IPS-15b (cell line): ENCODE measurements around the gene GNG7.
A peak's percentile ranks its signal among the peaks of the same experiment; 100 is the strongest.
"Not testable (repeated sequence)": the region's sequence is repeated elsewhere in the genome, so short reads cannot be mapped to it uniquely, and the experiment has no call there.

ENCODE experiments used
- H3K27me3 ChIP-seq: one replicate; pipeline ENCODE4 v1.6.1; 2013; ENCODE audit warnings: low read length; ENCODE audit not compliant: control insufficient read depth, insufficient read depth
- H3K36me3 ChIP-seq: one replicate; pipeline ENCODE4 v1.6.1; 2013; ENCODE audit warnings: low read length; ENCODE audit not compliant: control insufficient read depth, insufficient read depth
- H3K4me1 ChIP-seq: one replicate; pipeline ENCODE4 v1.6.1; 2013; ENCODE audit warnings: mild to moderate bottlenecking, low read length; ENCODE audit not compliant: control insufficient read depth, insufficient read depth
- H3K4me3 ChIP-seq: one replicate; pipeline ENCODE4 v1.5.1; 2013; ENCODE audit warnings: low read depth, low read length
- H3K9ac ChIP-seq: one replicate; pipeline ENCODE4 v1.6.1; 2013; ENCODE audit warnings: low read depth, mild to moderate bottlenecking, low read length
- H3K9me3 ChIP-seq: one replicate; pipeline ENCODE4 v1.6.1; 2013; ENCODE audit warnings: mild to moderate bottlenecking, low read length; ENCODE audit not compliant: control insufficient read depth, insufficient read depth

Gene GNG7

GRCh38 chr19:2478756-2479555 is 223.5 kb downstream of the GNG7 start:
- Histone ChIP-seq H3K4me1 (peaks cover 4% of the 10 kb centered on the region), H3K4me3 (peak overlapping the region; percentile 84)

GRCh38 chr19:2478278-2478755 is 224.2 kb downstream of the GNG7 start:
- Histone ChIP-seq H3K4me1 (peaks cover 4% of the 10 kb centered on the region), H3K36me3 (no peaks in the 10 kb centered on the region), H3K27me3 (peaks cover 16% of the 10 kb centered on the region), H3K9ac (no peak overlapping the region), H3K9me3 (no peaks in the 10 kb centered on the region), H3K4me3 (peak overlapping the region; percentile 84)

More at GRCh38 chr19:2478756-2479555, 223.5 kb downstream of the GNG7 start:
- no peaks in the 10 kb centered on the region for H3K9me3 ChIP-seq
- no peaks in the 10 kb centered on the region for H3K36me3 ChIP-seq
- peaks cover 16% of the 10 kb centered on the region for H3K27me3 ChIP-seq
- H3K9ac ChIP-seq = no peak overlapping the region

GRCh38 chr19:2477732-2478191 is 224.7 kb downstream of the GNG7 start:
- H3K27me3 ChIP-seq = peaks cover 16% of the 10 kb centered on the region
- H3K4me1 ChIP-seq = peaks cover 4% of the 10 kb centered on the region
- no peaks in the 10 kb centered on the region for H3K9me3 ChIP-seq
- H3K4me3 ChIP-seq = peak overlapping the region; percentile 84
- no peaks in the 10 kb centered on the region for H3K36me3 ChIP-seq
- no peak overlapping the region for H3K9ac ChIP-seq

DNA sequence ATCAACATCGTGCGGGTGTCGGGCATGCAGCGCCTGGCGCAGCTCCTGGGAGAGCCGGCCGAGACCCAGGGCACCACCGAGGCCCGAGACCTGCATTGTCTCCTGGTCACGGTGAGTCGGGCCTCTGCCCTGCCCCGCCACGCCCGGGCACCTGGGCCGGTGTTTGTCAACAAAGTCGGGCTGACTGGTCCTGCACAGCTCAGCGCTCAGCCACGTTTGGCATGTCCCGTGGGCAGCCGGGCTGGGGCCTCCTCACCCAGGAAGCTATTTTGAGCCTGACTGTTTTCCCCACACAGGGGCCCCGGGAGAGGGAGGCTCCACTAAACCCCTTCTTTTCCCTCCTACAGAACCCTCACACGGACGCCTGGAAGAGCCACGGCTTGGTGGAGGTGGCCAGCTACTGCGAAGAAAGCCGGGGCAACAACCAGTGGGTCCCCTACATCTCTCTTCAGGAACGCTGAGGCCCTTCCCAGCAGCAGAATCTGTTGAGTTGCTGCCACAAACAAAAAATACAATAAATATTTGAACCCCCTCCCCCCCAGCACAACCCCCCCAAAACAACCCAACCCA is 225.3 kb downstream of the GNG7 start:
- peaks cover 16% of the 10 kb centered on the region for H3K27me3 ChIP-seq
- no peaks in the 10 kb centered on the region for H3K36me3 ChIP-seq
- peak overlapping the region; percentile 84 for H3K4me3 ChIP-seq
- H3K9me3 ChIP-seq = no peaks in the 10 kb centered on the region
- H3K4me1 ChIP-seq = peaks cover 4% of the 10 kb centered on the region
- no peak overlapping the region for H3K9ac ChIP-seq

GRCh38 chr19:2476451-2477140 is 225.9 kb downstream of the GNG7 start:
- Histone ChIP-seq H3K9me3 (no peaks in the 10 kb centered on the region), H3K4me1 (peaks cover 4% of the 10 kb centered on the region), H3K36me3 (no peaks in the 10 kb centered on the region), H3K27me3 (peaks cover 16% of the 10 kb centered on the region), H3K4me3 (peak overlapping the region; percentile 84), H3K9ac (peak overlapping the region; percentile 74)

DNA sequence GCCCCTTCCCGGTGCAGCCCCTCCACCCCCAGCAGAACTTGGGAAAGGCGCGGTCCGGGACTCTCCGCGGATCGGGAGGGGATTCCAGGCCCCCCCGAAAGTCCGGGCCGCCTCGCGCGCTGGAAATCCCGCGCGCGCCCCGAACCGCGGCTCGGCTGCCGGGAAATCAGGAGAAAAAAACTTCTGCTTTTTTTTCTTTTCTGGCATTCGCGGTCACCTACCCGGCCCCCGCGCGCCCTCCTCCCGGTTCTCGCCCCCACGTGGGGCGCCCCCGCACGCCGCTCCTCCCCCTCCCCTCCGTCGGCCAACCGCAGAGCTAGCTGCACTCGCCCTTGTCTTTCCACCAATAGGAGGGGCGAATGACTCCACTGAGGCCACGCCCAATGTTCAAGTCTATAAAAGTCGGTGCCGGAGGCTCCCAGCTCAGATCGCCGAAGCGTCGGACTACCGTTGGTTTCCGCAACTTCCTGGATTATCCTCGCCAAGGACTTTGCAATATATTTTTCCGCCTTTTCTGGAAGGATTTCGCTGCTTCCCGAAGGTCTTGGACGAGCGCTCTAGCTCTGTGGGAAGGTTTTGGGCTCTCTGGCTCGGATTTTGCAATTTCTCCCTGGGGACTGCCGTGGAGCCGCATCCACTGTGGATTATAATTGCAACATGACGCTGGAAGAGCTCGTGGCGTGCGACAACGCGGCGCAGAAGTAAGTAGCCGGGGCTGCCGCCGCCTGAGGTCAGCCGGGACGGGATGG is 226.6 kb downstream of the GNG7 start, which contains the start of gene GADD45B:
Gene GADD45B, plus strand, starts transcription at position 426 of the 749 bp plus-strand sequence. Its CDS starts 232 bp downstream, at position 658.
- Histone ChIP-seq H3K36me3 (no peaks in the 10 kb centered on the region), H3K4me1 (peaks cover 4% of the 10 kb centered on the region), H3K27me3 (peaks cover 16% of the 10 kb centered on the region), H3K9ac (peak within 1 kb of the TSS; percentile 74), H3K9me3 (no peaks in the 10 kb centered on the region), H3K4me3 (peak within 1 kb of the TSS; percentile 84)

- Histone ChIP-seq H3K4me1 (peaks cover 4% of the 10 kb centered on the region), H3K9ac (no peak overlapping the region), H3K4me3 (peak overlapping the region; percentile 35), H3K27me3 (peaks cover 15% of the 10 kb centered on the region), H3K9me3 (no peaks in the 10 kb centered on the region), H3K36me3 (no peaks in the 10 kb centered on the region)
Observed at GRCh38 chr19:2475018-2475701, 227.3 kb downstream of the GNG7 start.

- no peaks in the 10 kb centered on the region for H3K9me3 ChIP-seq
- H3K36me3 ChIP-seq = no peaks in the 10 kb centered on the region
- H3K4me3 ChIP-seq = peak overlapping the region; percentile 35
- no peak overlapping the region for H3K9ac ChIP-seq
- H3K27me3 ChIP-seq = peaks cover 11% of the 10 kb centered on the region
- peaks cover 3% of the 10 kb centered on the region for H3K4me1 ChIP-seq
Observed at GRCh38 chr19:2474232-2475017, 228.1 kb downstream of the GNG7 start.

GRCh38 chr19:2469915-2470200 is 232.6 kb downstream of the GNG7 start:
- H3K9me3 ChIP-seq, H3K4me1 ChIP-seq, H3K27me3 ChIP-seq, H3K36me3 ChIP-seq, H3K4me3 ChIP-seq, H3K9ac ChIP-seq: not testable (repeated sequence)

- H3K36me3 ChIP-seq = no peaks in the 10 kb centered on the region
- no peaks in the 10 kb centered on the region for H3K9me3 ChIP-seq
- peaks cover 5% of the 10 kb centered on the region for H3K4me1 ChIP-seq
- no peaks in the 10 kb centered on the region for H3K27me3 ChIP-seq
- no peak overlapping the region for H3K9ac ChIP-seq
- no peak overlapping the region for H3K4me3 ChIP-seq
Observed at GRCh38 chr19:2469102-2469914, 233.2 kb downstream of the GNG7 start.
